ENCODE data around the gene LSP1.

DNA sequence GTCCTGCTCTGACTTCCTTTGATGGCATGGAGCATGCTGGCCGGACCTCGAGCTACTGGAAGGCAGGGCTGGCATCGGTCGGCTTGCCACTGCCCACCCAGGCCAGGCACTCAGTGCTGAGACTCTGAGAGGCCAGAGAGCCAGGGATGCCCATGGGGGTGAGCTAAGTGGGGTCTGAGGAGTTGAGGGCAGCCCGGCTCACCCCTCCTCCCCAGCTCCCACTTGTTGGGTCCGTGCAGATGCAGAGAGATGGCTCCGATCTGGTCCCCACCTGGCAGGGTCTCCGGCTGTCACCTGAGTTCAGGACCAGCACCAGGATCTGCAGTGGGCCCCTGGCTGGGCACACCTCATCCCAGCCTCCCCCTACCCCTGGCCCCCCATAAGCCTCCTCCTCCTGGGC, 13.3 kb downstream of the LSP1 start:
- TF ChIP-seq, protein P1, sequence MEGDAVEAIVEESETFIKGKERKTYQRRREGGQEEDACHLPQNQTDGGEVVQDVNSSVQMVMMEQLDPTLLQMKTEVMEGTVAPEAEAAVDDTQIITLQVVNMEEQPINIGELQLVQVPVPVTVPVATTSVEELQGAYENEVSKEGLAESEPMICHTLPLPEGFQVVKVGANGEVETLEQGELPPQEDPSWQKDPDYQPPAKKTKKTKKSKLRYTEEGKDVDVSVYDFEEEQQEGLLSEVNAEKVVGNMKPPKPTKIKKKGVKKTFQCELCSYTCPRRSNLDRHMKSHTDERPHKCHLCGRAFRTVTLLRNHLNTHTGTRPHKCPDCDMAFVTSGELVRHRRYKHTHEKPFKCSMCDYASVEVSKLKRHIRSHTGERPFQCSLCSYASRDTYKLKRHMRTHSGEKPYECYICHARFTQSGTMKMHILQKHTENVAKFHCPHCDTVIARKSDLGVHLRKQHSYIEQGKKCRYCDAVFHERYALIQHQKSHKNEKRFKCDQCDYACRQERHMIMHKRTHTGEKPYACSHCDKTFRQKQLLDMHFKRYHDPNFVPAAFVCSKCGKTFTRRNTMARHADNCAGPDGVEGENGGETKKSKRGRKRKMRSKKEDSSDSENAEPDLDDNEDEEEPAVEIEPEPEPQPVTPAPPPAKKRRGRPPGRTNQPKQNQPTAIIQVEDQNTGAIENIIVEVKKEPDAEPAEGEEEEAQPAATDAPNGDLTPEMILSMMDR (IDR thresholded peaks at IDR 0.05) = no peak
- TF ChIP-seq POLR2A (IDR thresholded peaks at IDR 0.05) = no peak
